ENCODE data around the gene PLA2G4B.

GRCh38 chr15:41814534-41814933 lies 24.1 kb upstream of the PLA2G4B start:
- no peak for TF ChIP-seq EZH2 (IDR thresholded peaks at IDR 0.05; ENCODE audit: insufficient read depth, poor library complexity, severe bottlenecking)
- TF ChIP-seq EZH2phosphoT487 (IDR thresholded peaks at IDR 0.05; ENCODE audit: insufficient read depth, low read depth), result no peak
